Measurements from ENCODE around the gene PAGR1.

PAGR1 gene

GRCh38 chr16:29805232-29806098 is 10.5 kb upstream of the PAGR1 start (continued):
- TF ChIP-seq PRDM4 (tag by site-specific recombination; IDR thresholded peaks at IDR 0.05) (peak; percentile 65), YY1 (tag by site-specific recombination; IDR thresholded peaks at IDR 0.05) (peak; percentile 94), ZNF132 (tag by site-specific recombination; IDR thresholded peaks at IDR 0.05; ENCODE audit: borderline replicate concordance) (no peak), OSR2 (tag by site-specific recombination; IDR thresholded peaks at IDR 0.05) (peak; percentile 68), ZNF510 (tag by site-specific recombination; IDR thresholded peaks at IDR 0.05; ENCODE audit: insufficient replicate concordance) (no peak), ZNF707 (tag by site-specific recombination; IDR thresholded peaks at IDR 0.05) (no peak), KLF10 (tag by site-specific recombination; IDR thresholded peaks at IDR 0.05) (peak; percentile 99), ZNF776 (tag by site-specific recombination; IDR thresholded peaks at IDR 0.05; ENCODE audit: borderline replicate concordance) (no peak), ZNF311 (tag by site-specific recombination; IDR thresholded peaks at IDR 0.05; ENCODE audit: borderline replicate concordance) (no peak), REPIN1 (tag by site-specific recombination; IDR thresholded peaks at IDR 0.05; ENCODE audit: low read depth) (no peak; the same call in 1 of the 2 replicates), SALL2 (tag by site-specific recombination; IDR thresholded peaks at IDR 0.05; ENCODE audit: borderline replicate concordance) (no peak), HOXA7 (CRISPR knock-in tag; IDR thresholded peaks at IDR 0.05; ENCODE audit: borderline replicate concordance) (no peak), MEIS1 (CRISPR knock-in tag; IDR thresholded peaks at IDR 0.05; ENCODE audit: borderline replicate concordance) (no peak), ZNF704 (tag by site-specific recombination; IDR thresholded peaks at IDR 0.05) (no peak), ZNF518A (tag by site-specific recombination; conservative IDR thresholded peaks at IDR 0.05; ENCODE audit: low read depth) (peak; percentile 14; the same call in 1 of the 2 replicates), ZNF433 (tag by site-specific recombination; IDR thresholded peaks at IDR 0.05; ENCODE audit: low read depth) (no peak), PATZ1 (tag by site-specific recombination; IDR thresholded peaks at IDR 0.05) (peak; percentile 100), ZNF184 (tag by site-specific recombination; IDR thresholded peaks at IDR 0.05) (peak; percentile 61; the same call in 1 of the 2 replicates), ZNF549 (tag by site-specific recombination; IDR thresholded peaks at IDR 0.05) (no peak), ZFP3 (tag by site-specific recombination; IDR thresholded peaks at IDR 0.05; ENCODE audit: low read depth) (no peak), MYNN (tag by site-specific recombination; IDR thresholded peaks at IDR 0.05; ENCODE audit: borderline replicate concordance) (no peak), ZNF580 (tag by site-specific recombination; IDR thresholded peaks at IDR 0.05) (peak; percentile 56; the same call in 1 of the 2 replicates), ZNF280D (tag by site-specific recombination; IDR thresholded peaks at IDR 0.05) (no peak), MZF1 (tag by site-specific recombination; IDR thresholded peaks at IDR 0.05; ENCODE audit: borderline replicate concordance) (peak; percentile 62)
